Fibroblast of skin of left quadriceps (primary cell): ENCODE results near the gene SMPX.
A peak's percentile ranks its signal among the peaks of the same experiment; 100 is the strongest.

ENCODE experiments used
- DNase-seq, 2 experiments: peaks; one replicate each; pipeline ENCODE4 v3.0.0-alpha.2; 2013; ENCODE audit warnings: low read depth in 2 of 2

The SMPX gene

GRCh38 chrX:21711848-21712197 lies 46.1 kb downstream of the SMPX start:
- no peak for DNase-seq

DNA sequence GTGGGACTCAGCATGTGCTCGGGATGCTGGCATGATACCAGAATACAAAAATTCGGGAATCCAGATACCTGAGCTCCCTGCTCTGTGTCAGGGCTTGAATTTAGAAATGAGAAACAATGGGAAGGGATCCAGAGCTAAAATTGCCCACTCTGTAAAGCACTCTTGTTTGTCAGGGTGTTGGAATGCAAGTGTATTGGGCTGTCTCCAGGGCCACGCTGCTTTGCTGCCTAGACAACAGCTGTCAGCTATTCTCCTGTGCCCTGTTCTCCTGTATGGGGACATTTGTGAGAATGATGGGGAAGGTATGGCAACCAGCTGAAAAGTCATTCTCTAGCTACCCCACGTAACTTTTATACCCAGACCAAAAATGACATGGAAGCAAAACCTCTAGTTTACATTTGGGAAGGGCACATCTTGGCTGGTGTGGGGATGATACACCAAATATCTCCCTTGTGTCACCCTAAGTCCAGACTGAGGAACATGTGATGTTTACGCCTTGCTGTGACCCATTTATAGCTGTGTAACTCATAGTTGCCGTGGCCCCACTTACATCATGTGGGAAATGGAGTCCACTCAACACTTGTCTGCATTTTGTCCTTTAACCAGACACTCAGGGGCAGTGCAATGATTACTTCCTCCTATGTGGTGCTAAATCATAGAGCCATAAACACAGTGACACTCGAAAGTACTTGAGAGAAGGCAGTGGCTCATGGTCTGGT lies 46.6 kb downstream of the SMPX start:
- no peak for DNase-seq

- DNase-seq, result no peak
Measured at GRCh38 chrX:21708116-21708515, 49.8 kb downstream of the SMPX start.

DNA sequence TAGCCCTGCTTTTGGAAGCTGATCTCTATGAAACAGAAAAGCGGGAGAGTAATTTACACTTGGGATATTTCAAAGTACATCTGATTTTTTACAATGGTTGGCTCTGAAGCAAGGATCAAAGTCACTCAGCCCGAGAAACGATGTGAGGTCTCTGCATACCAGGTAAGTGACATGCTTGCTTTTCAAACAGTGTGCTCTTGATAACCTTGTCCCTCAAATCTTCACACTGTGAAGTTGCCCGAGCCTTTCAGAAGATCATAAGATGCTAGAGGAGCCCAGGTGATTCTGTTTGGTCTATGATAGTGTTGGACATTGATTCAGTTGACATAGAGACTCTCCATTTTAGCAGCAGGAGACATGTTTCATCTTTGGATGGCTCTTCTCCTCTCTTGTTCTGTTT lies 52.7 kb downstream of the SMPX start:
- no peak for DNase-seq

GRCh38 chrX:21702725-21703124 lies 55.2 kb downstream of the SMPX start:
- no peak for DNase-seq

DNA sequence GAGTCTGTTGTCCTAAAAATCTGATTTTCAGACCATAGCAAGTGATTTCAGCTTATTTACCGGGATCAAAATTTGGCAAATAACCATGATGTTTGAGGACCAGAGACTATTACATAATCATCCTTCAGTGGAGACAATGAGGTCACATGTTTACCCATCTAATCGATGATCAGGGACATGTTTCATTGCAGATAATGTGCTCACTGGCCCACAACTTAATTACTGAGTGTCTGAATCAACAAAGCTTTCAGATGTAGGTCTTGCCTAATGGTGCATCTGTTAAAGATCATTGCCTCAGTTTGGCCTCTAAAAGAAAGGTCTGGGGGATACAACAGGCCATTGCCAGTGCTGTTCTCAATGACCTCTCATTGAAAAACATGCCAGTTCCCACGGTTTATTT lies 56.9 kb downstream of the SMPX start:
- DNase-seq, result no peak

DNA sequence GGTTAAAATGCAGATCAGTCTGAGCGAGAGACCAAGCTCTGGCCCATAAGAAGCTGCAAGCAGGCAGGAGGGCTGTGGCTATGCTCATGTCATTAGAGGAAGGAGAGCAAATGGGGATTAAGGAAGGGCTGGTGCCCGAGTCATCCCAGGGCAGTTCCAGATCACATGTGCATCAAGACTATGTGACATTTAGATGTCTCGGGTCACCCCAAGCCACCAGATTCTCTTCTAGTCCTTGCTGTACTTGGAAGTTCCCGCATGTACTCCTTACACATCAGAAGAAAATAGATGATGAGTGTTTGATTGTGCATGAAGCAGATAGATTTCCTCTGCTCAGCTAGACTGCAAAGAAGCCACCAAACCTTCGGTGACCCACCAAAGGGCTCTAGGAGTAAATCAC lies 57.6 kb downstream of the SMPX start:
- no peak for DNase-seq

GRCh38 chrX:21699136-21699535 lies 58.8 kb downstream of the SMPX start:
- no peak for DNase-seq

DNA sequence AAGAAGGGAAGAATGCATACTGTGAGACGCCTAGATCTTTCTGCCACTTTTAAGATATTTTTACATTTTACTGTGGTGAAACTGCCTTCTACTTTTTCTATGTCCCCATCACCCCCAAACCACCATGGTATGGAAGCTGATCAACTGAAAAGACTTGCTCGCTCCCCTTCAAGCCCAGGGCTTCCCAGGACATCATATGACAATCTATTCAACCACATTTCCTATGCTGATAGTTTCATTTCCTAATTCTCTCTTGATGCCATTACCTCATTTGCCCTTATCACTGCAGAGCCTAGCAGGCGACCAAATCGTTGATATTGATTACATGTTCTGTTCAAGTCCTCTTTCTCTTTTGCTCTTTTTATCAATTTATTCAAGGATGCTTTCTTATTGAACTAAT lies 59.6 kb downstream of the SMPX start:
- no peak for DNase-seq

- no peak for DNase-seq
Measured at GRCh38 chrX:21691512-21692018, 66.4 kb downstream of the SMPX start.

DNA sequence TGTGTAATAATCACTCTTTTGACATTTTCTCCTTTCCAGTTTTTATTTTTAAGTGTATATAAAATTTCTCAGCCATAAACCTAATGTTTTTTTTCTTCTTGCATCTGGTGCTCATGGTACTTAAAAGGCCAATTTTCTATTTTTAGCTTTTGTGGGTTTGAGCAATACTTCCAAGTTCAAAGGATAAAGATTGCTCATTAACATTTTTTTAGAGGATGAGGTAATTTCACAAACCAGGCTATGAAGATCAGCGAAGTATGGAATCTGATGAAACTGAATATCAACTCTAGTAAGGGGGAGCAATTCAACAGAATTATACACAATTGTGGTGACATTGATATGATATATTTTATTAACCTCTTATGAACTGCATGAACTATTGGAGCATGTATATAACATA lies 74.0 kb downstream of the SMPX start:
- DNase-seq, result peak; percentile 65 to 66

DNA sequence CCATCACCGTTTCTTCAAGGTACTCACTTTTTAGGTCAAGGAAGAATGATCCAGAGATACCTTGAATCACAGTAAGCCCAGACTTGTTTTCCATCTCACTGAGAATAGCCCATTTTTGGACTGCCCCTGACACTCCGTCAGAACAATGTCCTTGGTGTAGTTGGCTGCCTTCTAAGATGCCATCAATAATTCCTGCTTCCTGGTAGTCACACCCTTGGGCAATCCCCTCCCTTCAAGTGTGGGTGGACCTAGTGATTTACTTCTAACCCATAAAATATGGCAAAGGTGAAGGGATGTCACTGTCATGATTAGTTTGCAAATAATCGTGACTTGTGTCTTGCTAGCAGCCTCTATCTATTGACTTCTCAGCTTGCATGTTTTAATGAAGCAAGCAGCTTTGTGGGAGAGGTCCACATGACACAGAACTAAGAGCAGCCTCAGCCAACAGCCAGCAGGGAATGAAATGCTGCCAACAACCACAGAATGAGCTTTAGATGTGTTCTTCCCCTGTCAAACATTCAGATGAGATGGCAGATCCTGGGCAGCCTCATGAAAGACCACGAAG lies 79.8 kb downstream of the SMPX start:
- no peak for DNase-seq

DNA sequence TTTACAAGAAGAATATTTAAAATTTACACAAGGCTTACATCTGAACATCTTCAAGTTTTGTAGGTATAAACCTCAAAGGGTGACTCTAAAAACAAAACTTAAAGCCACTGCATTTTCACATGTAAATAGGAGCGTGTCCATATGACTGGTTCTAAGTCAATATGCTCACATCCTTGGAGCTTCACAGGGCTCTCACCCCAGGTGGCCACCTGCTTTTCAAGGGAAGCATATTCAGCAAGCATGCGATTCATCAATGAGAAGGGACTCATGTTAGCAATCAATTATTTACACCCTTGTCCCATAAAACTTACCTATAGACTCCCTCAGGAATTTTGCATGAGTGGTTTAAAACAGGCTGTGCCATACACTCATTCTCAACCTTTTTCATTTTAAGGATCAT lies 82.0 kb downstream of the SMPX start:
- DNase-seq, result no peak

DNA sequence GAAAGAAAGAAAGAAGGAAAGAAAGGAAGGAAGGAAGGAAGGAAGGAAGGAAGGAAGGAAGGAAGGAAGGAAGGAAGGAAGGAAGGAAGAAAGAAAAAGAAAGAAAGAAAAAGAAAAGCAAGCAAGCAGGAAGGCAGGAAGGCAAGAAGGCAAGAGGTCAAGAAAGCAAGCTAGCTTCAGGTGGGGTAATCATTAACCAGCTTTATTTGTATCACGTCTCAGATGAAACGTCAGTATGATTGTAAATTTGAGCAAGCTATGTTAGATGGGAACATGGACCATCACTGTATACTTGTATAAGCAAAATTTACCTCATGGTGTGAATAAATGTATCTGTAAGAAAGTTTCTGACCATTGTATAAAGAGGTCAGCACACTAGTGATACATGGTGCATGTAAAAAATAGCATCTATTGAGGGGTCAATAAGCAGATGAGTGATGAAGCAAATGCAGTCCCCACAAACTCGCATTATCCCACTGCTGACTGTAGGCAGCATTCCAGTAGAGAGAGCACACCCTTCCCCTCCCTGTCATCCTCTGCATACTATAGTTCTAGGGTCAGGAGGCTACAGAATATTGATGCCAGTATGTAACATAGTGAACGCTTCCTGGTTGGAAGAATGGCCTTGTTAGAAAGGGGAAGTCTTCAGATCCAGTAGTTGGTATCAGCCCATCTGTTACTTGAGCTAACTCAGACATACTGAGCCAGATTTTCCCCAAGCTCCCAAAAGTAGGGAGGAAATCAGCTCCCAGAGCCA lies 83.3 kb downstream of the SMPX start:
- DNase-seq, result no peak

- no peak for DNase-seq
Measured at GRCh38 chrX:21666679-21667078, 91.2 kb downstream of the SMPX start.

- DNase-seq, result no peak
Measured at GRCh38 chrX:21666252-21666651, 91.7 kb downstream of the SMPX start.

DNA sequence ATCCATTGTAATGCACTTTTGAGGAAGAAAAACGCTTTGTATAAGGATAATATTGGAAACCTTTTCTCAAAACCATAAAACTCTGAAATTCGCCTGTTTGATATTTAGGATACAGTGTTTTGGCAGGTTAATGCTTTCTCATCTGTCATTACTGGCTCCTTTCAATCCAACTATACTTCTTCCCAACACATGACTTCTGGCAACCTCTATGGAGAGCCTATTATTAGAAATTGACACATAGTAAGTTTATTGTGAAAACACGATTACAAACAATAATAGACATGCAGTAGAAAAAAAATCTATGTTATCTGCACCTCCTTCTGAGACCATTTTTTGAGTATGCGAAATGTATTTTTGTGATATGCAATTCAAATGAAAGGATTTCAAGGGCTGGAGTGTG lies 95.2 kb downstream of the SMPX start:
- no peak for DNase-seq

- DNase-seq, result no peak
Measured at GRCh38 chrX:21661316-21661715, 96.6 kb downstream of the SMPX start.

GRCh38 chrX:21660156-21660555 lies 97.8 kb downstream of the SMPX start:
- DNase-seq, result no peak

- no peak for DNase-seq
Measured at GRCh38 chrX:21659320-21659719, 98.6 kb downstream of the SMPX start.

DNA sequence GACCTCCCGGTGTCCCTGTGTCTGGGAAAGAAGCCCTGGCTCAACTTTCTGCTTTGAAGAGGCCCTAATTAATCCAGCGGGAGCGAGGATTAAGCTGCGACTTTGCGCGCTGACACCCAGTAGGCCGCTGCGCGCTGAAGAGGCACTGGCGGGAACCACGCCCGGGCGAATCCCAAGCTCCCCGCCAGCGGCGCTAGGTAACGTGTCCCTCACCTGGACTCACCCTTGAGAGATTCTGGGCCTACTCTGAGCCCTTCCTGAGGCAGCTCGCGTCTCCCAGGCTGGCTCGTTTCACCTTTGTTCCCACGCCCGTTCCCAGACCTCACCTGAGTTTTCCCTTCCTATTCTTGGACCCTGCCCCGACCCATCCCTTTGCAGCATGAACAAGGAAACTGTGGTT lies 99.2 kb downstream of the SMPX start:
- DNase-seq, result no peak

GRCh38 chrX:21658152-21658737 lies 99.7 kb downstream of the SMPX start, which contains the start of gene KLHL34:
KLHL34 (minus strand) TSS chrX:21658330; CDS start chrX:21657788, 542 bp downstream.
- DNase-seq, result no peak
